GM20431 (cell line): ENCODE measurements around the gene ZFP28.

ENCODE experiments used
- in situ Hi-C: fragments of 300-500 bp; cut with MseI, MboI; formaldehyde crosslinking; loops from one replicate; pipeline ENCODE4 v1.15.0; 2020; ENCODE audit warnings: low sequenced_read_pairs; ENCODE audit not compliant: unreplicated experiment

Gene ZFP28

DNA sequence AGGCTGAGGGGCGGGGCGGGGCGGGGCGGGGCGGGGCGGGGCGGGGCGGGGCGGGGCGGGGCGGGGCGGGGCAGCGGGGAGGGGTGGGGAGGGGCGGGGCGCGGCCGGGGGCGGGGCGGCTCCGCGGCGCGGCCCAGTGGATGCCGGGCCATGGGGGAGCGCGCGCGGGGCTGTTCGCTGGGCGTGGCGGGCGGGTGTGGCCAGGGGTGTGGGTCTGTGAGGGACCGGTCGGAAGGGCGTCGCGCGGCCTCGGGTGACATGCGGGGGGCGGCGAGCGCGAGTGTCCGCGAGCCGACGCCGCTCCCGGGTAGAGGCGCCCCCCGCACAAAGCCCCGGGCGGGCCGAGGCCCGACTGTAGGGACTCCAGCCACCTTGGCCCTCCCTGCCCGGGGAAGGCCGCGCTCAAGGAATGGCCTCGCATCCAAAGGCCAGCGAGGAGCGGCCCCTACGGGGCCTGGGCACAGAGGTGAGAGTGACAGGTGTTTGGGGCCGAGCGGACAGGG is at the start of gene ZFP28:
Gene ZFP28, plus strand, starts transcription at position 188 of the 503 bp plus-strand sequence. Its CDS starts 71 bp downstream, at position 259.
- in situ Hi-C loops, result no loop called here

DNA sequence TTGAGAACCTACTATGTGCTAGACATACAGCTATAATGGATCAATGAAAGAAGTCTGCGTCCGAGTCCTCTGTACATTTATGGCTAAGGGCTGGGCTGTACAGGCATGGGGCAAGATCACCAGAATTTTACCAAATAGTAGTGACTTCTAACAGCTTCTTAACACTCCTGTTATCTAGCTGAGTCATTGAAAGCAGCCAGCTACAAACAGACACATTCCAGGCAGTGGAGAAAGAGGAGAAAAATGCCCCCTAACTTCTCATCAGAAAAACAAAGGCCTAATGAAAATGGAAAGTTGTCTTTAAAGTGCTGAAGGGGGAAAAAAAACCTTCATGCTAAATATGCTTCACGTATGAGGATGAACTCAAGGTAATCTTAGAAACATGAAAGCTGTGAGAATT is 47.3 kb upstream of the ZFP28 start:
- in situ Hi-C loops, result no loop called here

DNA sequence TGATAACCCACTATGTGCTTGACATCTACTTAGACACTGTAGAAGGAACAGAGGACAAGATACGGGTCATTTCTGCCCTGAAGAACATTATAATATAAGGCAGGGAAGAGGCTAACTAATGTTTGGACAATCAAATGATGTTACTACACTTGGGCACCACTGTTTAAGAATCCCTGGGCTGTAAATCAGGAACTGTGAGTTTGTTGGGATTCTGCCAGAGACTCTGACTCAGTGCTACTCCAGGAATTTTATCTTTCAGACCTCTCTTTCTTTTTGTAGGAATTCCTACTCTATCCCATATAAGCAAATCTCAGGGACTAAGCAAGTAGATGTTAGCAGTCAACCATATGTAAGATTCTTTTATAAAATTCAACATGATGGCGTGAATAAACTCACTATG is 34.2 kb upstream of the ZFP28 start:
- in situ Hi-C loops, result no loop called here

DNA sequence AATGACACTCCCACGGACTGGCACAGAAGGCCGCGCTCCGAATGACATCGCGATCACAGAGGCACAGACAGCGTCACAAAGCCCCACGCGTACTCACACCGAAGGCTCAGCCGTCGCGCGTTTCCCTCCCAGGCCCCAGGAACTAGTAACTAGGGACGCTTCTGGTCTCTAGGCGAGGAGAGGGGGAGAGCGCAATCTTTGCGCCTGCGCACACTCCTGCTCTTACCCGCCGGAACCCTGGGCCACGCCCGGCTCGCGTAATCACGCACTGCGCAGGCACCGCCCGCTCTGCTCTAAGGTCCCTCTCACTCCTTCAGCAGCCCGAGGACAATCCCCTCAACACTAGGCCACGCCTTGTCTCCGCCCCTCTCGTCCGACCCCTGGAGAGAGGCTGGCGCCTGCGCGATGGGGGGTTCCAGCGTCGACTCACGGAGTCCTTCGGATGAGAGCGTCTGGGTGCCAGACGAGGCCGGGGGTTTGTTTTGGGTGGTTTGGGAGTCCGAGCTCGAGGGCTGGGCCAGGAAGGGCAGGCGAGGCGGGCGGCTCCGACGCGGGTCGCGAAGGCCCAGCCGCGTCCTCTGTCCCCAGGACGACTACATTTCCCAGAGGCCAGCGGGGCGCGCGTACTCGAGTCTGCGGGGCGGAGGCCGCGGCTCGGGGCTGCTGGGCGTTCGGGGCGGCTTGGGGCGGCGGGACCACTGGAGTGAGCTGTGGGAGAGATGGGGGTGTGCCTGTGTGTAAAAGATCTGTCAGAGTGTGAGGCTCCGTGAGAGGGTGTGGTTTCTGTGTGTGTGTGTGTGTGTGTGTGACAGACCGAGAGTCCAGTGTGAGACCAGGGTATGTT is 31.1 kb upstream of the ZFP28 start, which contains the start of gene ZNF471:
Gene ZNF471, plus strand, starts transcription at position 410 of the 844 bp plus-strand sequence. CDS start 3,717 bp downstream, outside the sequence.
- in situ Hi-C loops, result no loop called here

DNA sequence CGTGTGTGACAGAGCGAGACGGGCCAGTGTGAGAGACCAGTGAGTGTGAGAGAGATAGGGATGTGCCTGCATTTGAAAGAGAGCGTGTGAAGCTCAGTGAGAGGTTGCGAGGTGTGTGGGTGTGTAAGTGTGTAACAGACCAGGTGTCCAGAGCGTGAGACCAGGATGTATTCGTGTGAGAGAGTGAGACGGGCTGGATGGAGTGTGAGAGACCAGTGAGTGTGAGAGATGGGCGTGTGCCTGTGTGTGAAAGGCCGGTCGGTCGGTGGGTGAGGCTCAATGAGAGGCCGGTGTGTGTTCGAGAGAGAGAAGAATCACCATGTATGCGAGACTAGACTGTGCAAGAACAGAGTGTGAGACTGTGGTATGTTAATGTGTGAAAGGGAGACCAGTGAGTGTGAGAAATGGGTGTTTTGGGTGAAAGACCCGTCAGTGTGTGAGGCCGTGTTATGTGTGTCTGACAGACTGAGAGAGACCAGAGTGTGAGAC is 30.4 kb upstream of the ZFP28 start:
- in situ Hi-C loops, result no loop called here

DNA sequence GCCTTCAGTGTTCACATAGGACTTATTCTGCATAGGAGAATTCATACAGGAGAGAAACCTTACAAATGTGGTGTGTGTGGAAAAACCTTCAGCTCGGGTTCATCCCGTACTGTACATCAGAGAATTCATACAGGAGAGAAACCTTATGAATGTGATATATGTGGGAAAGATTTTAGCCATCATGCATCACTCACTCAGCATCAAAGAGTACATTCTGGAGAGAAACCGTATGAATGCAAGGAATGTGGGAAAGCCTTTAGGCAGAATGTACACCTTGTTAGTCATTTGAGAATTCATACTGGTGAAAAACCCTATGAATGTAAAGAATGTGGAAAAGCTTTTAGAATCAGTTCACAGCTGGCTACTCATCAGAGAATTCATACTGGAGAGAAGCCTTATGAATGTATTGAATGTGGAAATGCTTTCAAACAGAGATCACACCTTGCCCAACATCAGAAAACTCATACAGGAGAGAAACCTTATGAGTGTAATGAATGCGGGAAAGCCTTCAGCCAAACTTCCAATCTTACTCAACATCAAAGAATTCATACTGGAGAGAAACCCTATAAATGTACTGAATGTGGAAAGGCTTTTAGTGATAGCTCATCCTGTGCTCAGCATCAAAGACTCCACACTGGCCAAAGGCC is 13.4 kb upstream of the ZFP28 start:
- in situ Hi-C loops, result no loop called here

DNA sequence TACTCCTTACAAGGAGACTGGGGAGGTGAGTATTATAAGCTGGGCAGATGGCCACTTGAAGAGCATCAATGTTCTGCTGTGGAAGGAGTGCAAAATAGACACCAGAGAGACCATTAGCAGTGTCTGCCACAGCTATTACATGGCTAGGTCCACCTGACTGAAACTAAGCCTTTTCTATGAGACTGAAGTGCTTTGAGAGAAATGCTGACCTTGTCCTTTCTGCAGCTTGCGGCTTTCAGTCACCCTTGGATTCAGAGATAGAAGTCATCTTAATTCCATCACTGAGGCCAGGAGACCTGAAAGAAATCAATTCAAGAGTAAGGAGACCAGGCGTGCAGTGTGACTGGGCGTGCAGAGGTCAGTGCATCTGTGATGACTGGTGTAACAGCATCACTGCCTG is 1.3 kb upstream of the ZFP28 start:
- in situ Hi-C loops, result no loop called here

DNA sequence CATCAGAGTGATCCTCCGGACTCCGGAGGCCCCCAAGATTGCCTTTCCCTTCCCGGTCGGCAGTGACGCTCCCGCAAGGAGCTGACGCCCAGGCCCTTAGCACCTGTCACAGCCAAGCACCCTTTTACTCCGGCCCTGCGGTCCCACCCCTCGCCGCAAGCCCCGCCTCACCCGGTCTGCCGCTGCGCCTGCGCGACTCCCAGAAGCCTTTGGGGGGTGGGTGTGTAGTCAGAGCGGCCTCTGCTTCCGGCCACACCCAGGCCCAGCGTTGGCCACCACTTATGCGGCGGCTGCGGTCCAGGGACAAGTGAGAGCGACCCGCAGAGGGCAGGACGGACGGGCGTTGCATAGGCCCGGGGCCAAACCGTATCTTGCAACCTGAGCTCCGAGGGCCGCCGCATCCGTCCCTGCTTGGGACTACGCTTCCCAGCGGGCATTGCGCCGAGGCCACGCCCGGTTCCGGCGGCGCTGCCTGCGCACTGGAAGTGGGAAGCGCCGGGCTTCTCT is 441 bp upstream of the ZFP28 start:
- in situ Hi-C loops, result no loop called here

DNA sequence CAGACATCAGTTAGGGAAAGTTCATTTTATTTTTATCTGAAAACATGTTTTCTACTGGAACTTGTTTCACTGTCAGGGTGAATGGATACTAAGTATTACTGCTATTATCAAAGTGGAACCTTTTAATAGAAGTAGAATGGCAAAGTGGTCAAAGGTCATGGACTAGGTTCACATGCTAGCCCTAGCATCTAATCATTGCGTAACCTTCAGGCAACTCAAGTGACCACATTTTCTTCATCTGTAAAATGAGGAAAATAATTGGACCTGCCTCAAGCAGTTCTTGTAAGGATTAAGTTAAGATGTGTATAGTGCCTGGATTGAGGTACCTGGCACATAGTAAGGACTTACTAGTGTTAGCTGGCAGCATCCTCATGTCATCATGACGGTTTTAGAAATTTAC is 5.0 kb downstream of the ZFP28 start:
- in situ Hi-C loops, result no loop called here

DNA sequence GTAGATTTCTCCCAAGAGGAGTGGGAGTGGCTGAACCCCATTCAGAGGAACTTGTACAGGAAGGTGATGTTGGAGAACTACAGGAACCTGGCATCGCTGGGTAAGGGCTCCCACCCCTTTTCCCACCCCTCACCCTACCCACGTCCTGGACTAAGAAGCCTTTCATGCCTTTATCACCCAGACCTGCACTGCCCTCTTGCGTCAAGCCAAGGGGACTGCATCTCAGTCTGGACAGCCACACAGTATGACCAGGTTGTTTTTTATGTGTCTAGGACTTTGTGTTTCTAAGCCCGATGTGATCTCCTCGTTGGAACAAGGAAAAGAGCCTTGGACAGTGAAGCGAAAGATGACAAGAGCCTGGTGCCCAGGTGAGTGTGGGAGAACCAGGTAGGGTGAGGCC is 8.8 kb downstream of the ZFP28 start:
- in situ Hi-C loops, result no loop called here

DNA sequence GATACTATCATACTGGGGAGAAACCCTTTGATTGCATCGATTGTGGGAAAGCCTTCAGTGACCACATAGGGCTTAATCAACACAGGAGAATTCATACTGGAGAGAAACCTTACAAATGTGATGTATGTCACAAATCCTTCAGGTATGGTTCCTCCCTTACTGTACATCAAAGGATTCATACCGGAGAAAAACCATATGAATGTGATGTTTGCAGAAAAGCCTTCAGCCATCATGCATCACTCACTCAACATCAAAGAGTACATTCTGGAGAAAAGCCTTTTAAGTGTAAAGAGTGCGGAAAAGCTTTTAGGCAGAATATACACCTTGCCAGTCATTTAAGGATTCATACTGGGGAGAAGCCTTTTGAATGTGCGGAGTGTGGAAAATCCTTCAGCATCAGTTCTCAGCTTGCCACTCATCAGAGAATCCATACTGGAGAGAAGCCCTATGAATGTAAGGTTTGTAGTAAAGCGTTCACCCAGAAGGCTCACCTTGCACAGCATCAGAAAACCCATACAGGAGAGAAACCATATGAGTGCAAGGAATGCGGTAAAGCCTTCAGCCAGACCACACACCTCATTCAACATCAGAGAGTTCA is 15.6 kb downstream of the ZFP28 start:
- in situ Hi-C loops, result no loop called here

DNA sequence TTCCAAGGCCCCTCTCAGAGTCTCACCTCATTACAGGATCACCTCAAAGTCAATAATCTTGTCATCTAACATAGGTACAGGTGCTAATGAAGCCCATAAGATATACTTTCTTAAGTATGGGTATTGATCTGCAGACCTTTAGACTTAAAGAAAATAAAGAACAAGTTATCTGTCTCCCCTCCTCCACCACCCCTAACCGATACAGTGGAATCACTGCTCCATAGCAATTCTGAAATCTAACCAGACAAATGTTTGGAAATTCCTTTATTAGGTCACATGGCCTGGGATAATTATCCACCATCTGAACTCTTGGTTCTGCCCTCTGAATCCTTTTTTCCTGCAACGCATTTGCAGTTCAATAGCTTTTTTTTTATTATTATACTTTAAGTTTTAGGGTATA is 24.0 kb downstream of the ZFP28 start:
- in situ Hi-C loops, result no loop called here

DNA sequence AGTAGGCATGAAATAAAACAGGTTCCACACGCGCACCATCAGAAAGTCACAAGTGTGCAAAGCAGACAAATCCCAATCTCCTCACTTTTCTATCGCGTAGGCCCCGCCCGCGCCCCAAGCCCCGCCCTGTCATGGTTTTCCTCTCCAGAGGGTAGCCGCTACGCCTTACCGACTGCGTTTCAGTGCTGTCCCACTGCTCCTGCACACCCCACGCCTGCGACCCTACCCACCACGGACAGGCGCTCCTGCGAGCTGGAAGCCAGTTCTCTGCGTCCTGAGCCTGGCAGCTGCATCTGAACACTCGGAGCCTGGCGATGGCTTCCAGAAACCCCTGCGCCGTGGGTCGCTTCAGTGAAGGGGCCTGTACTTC is 28.1 kb downstream of the ZFP28 start:
- in situ Hi-C loops, result no loop called here

DNA sequence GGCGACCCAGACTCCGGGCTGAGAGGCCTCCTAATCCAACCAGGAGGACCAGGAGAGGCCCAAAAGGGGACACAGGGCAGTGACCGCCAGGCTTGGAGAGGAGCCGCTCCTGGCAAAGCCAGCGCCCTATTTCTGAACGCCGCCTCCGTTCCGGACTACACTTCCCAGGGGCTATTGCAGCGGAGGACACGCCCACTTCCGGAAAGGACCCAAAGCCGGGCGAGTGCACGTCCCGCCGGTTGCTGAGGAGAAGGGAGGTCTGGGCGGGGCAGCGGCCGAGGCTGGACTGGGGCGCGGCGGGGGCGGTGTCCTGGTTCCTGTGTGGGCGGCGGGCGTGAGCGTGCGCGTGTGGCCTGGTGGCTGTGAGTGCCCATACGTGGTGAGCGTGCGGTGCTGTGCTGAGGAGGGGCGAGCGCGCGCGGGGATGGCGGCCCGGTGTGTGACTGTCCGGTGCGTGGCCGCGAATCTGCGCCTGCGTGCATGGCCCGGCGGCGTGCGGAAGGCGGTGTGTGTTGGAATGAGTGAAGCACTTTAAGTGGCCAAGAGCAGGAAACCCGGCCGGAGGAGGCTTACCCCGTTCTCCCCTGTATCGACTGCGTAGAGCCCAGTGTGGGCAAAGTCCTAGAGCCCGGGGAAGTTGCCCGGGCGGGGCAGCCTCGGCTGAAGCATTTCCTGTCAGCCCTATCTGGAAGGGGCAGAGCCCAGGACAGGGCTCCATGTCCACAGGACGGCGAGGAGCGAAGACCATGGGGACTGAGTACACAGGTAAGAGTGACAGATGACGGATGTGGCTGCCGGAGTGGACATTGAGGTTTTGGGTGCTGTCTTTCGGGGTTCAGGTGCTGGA is 28.7 kb downstream of the ZFP28 start, which contains the start of gene ZNF470:
Gene ZNF470, plus strand, starts transcription at position 195 of the 847 bp plus-strand sequence. CDS start 2,844 bp downstream, outside the sequence.
- in situ Hi-C loops, result no loop called here

DNA sequence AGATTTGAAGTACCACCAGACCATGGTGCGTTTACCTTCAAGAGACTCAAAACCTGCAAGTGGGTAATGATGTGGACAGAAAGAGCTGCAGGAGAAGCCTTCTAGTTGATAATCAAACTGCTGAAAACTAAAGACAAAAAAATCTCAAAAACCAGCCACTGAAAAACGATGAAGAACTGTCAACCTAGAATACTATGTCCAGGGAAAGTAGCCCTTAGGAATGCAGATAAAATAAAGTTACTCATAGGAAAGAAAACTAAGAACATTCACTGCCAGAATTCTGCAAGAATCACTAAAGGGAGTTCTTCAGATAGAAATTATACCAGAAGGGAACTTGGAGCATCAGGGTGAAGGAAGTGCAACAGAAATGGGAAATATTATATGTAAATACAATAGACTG is 33.8 kb downstream of the ZFP28 start:
- in situ Hi-C loops, result no loop called here

DNA sequence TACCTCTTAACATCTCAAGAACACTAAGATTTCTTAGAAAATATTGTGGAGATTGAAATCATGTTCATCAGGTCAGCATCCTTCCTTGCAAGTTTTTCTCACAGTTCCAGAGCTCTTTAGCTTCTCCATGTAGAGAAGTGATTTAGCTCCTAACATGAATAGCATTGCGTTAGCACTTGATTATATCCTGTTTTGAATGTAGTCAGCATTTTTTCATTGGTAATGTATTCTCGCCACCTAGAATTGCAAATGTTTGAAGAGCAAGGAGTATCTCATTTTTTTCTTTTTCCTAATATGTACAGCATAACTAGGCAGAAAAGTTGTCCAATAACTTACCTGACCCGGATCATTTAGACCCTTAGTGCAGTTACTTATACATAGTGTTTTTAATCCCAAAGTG is 35.2 kb downstream of the ZFP28 start:
- in situ Hi-C loops, result no loop called here

DNA sequence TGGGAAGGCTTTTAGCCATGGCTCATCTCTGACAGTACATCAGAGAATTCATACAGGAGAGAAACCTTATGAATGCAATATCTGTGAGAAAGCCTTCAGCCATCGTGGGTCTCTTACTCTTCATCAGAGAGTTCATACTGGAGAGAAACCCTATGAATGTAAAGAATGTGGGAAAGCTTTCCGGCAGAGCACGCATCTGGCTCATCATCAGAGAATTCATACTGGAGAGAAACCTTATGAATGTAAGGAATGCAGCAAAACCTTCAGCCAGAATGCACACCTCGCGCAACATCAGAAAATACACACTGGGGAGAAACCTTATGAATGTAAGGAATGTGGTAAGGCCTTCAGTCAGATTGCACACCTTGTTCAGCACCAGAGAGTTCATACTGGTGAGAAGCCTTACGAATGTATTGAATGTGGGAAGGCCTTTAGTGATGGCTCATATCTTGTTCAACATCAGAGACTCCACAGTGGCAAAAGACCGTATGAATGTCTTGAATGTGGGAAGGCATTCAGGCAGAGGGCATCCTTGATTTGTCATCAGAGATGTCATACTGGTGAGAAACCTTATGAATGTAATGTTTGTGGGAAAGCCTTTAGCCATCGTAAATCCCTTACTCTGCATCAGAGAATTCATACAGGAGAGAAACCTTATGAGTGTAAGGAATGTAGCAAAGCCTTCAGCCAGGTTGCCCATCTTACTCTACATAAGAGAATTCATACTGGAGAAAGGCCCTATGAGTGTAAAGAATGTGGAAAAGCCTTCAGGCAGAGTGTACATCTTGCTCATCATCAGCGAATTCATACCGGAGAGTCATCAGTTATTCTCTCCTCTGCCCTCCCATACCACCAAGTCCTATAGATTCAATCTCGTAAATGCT is 39.2 kb downstream of the ZFP28 start:
- in situ Hi-C loops, result no loop called here

DNA sequence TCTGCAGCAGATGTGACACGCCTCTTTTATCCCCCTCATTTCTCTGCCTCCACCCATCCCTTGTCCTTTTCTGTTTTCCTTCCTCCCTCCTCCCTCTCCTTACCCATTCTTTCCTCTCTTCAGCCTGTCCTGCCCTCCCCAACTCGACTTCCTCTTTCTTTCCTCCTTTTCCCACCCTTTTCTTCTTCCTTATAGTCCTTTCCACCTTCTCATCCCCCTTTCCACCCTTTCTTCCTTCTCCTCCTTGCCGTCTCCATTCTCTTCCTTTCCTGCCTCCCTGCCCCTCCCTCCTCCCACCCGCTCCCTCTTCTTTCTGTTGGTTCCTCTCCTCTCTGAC is 55.7 kb downstream of the ZFP28 start:
- in situ Hi-C loops, result no loop called here
